HG02973 (cell line): ENCODE measurements around the gene NBPF1.
"Not testable (repeated sequence)": the region's sequence is repeated elsewhere in the genome, so short reads cannot be mapped to it uniquely, and the experiment has no call there.

Source experiments
- ATAC-seq: cut with Tn5 transposase; IDR thresholded peaks from one replicate; pipeline ENCODE4 v1.9.1; 2021; ENCODE audit warnings: moderate library complexity; ENCODE audit not compliant: unreplicated experiment

NBPF1 gene

GRCh38 chr1:16607853-16608815 is 5.2 kb downstream of the NBPF1 start:
- ATAC-seq, result not testable (repeated sequence)

- no peak for ATAC-seq
Observed at GRCh38 chr1:16607433-16607851, 5.9 kb downstream of the NBPF1 start.

GRCh38 chr1:16606666-16607432 is 6.5 kb downstream of the NBPF1 start:
- not testable (repeated sequence) for ATAC-seq

- no peak for ATAC-seq
Observed at GRCh38 chr1:16605532-16606505, 7.5 kb downstream of the NBPF1 start.

- ATAC-seq, result no peak
Observed at GRCh38 chr1:16605213-16605525, 8.2 kb downstream of the NBPF1 start.

GRCh38 chr1:16604514-16605212 is 8.7 kb downstream of the NBPF1 start:
- not testable (repeated sequence) for ATAC-seq

GRCh38 chr1:16603623-16604022 is 9.7 kb downstream of the NBPF1 start:
- not testable (repeated sequence) for ATAC-seq

GRCh38 chr1:16602336-16603011 is 10.9 kb downstream of the NBPF1 start:
- ATAC-seq, result not testable (repeated sequence)

- not testable (repeated sequence) for ATAC-seq
Observed at GRCh38 chr1:16600855-16601786, 12.2 kb downstream of the NBPF1 start.

- not testable (repeated sequence) for ATAC-seq
Observed at GRCh38 chr1:16599326-16599725, 14.0 kb downstream of the NBPF1 start.

GRCh38 chr1:16595216-16595615 is 18.1 kb downstream of the NBPF1 start:
- not testable (repeated sequence) for ATAC-seq

GRCh38 chr1:16591845-16592244 is 21.5 kb downstream of the NBPF1 start:
- not testable (repeated sequence) for ATAC-seq

- ATAC-seq, result not testable (repeated sequence)
Observed at GRCh38 chr1:16588081-16588480, 25.3 kb downstream of the NBPF1 start.

GRCh38 chr1:16587639-16588038 is 25.7 kb downstream of the NBPF1 start:
- ATAC-seq, result not testable (repeated sequence)

- ATAC-seq, result not testable (repeated sequence)
Observed at GRCh38 chr1:16565324-16565723, 48.0 kb downstream of the NBPF1 start.

- not testable (repeated sequence) for ATAC-seq
Observed at GRCh38 chr1:16561035-16561434, 52.3 kb downstream of the NBPF1 start.

GRCh38 chr1:16560498-16560897 is 52.9 kb downstream of the NBPF1 start:
- ATAC-seq, result not testable (repeated sequence)

GRCh38 chr1:16559688-16560087 is 53.7 kb downstream of the NBPF1 start:
- not testable (repeated sequence) for ATAC-seq
